Loucy (cell line): ENCODE measurements around the gene CREB3L2.

Experiments used
- H2AFZ ChIP-seq: fragments of 200-600 bp; sonication (generic); 2 replicates; pipeline ENCODE4 v1.6.0; 2016; ENCODE audit warnings: antibody characterized with exemption, mild to moderate bottlenecking, low read length, moderate library complexity
- H3F3A ChIP-seq: fragments of 200-600 bp; 2 replicates; pipeline ENCODE4 v1.6.0; 2016; ENCODE audit warnings: antibody characterized with exemption, low read depth, mild to moderate bottlenecking
- H3K27me3 ChIP-seq: fragments of 200-600 bp; sonication (generic); 2 replicates; pipeline ENCODE4 v1.6.1; 2014; ENCODE audit warnings: low read length, mild to moderate bottlenecking; ENCODE audit not compliant: insufficient read depth, poor library complexity, severe bottlenecking
- H3K36me3 ChIP-seq: fragments of 200-600 bp; sonication (generic); 2 replicates; pipeline ENCODE4 v1.6.1; 2016; ENCODE audit warnings: low read length; ENCODE audit not compliant: insufficient read depth
- H3K4me1 ChIP-seq: fragments of 200-600 bp; sonication (generic); 2 replicates; pipeline ENCODE4 v1.5.1; 2014; ENCODE audit warnings: low read length, mild to moderate bottlenecking; ENCODE audit not compliant: insufficient read depth, poor library complexity, severe bottlenecking
- H3K4me2 ChIP-seq: fragments of 200-600 bp; sonication (generic); 2 replicates; pipeline ENCODE4 v1.6.0; 2014; ENCODE audit warnings: antibody characterized with exemption, low read length, low read depth, mild to moderate bottlenecking; ENCODE audit not compliant: poor library complexity, severe bottlenecking
- H3K4me3 ChIP-seq: fragments of 200-600 bp; sonication (generic); 2 replicates; pipeline ENCODE4 v1.5.1; 2014; ENCODE audit warnings: low read length, mild to moderate bottlenecking, mixed read lengths; ENCODE audit not compliant: poor library complexity, severe bottlenecking
- H3K79me2 ChIP-seq: fragments of 200-600 bp; sonication (generic); 2 replicates; pipeline ENCODE4 v1.6.1; 2014; ENCODE audit warnings: low read length; ENCODE audit not compliant: insufficient read depth
- H3K9ac ChIP-seq: fragments of 200-600 bp; sonication (generic); 2 replicates; pipeline ENCODE4 v1.6.0; 2014; ENCODE audit warnings: mild to moderate bottlenecking, low read depth, low read length, moderate library complexity; ENCODE audit not compliant: poor library complexity, severe bottlenecking
- H3K9me2 ChIP-seq: fragments of 200-600 bp; sonication (generic); replicated peaks from 2 replicates; pipeline ENCODE4 v1.6.1; 2016; ENCODE audit warnings: low read depth, low read length, mixed read lengths
- H3K9me3 ChIP-seq: fragments of 200-600 bp; sonication (generic); 2 replicates; pipeline ENCODE4 v1.6.1; 2014; ENCODE audit warnings: mild to moderate bottlenecking, antibody characterized with exemption, low read length, low read depth; ENCODE audit not compliant: insufficient read depth
- H4K20me1 ChIP-seq: fragments of 200-600 bp; sonication (generic); 2 replicates; pipeline ENCODE4 v1.6.0; 2014; ENCODE audit warnings: antibody characterized with exemption, low read length, mild to moderate bottlenecking; ENCODE audit not compliant: insufficient read depth, poor library complexity, severe bottlenecking
- EZH2phosphoT487 ChIP-seq: fragments of 200-600 bp; IDR thresholded peaks from 2 replicates; pipeline ENCODE4 v1.6.1; 2018; ENCODE audit warnings: antibody characterized with exemption, mild to moderate bottlenecking, moderate library complexity, borderline replicate concordance
- TF ChIP-seq, protein P1 (sequence below): fragments of 200-600 bp; sonication (generic); conservative IDR thresholded peaks from 2 replicates; pipeline ENCODE4 v1.5.1; 2014; ENCODE audit warnings: mild to moderate bottlenecking, antibody characterized with exemption, low read length

Gene CREB3L2

DNA sequence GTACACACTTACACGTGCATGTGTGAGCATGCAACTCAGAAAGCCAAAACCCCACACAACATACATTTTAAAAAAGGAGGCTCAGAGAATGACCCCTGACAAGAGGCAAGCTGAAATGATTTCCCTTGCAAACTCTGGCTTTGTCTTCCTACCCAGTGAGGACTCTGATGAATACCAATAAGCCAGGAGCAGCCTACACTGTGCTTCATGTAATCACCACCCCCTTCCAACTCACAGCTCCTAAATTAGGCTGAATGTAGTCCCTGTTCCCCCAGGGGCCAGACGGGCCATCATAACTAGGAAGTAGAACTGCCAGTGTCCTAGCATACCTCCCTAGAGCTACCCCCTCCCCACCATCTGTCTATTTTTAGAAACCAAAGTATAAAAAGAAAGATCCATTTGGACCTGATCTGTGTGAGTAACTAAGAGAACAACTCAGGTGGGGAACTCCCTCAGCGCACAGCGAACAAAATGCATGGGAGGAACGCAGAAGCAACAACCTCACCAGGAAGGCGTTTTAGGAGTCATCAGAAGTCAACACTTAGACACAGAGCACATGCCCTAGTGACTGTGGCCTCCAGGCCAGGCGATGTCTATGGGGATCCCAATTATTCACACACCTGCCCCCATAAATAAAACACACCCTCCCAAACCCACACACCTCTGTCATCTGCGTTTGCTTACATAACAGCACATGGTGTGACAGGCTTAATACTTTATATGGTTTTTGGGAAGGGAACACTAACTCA is 157.0 kb downstream of the CREB3L2 start:
- H2AFZ ChIP-seq, result no peak overlapping the region
- no peaks in the 10 kb centered on the region for H3F3A ChIP-seq
- no peaks in the 10 kb centered on the region for H3K27me3 ChIP-seq
- no peaks in the 10 kb centered on the region for H3K9me3 ChIP-seq
- no peaks in the 10 kb centered on the region for H3K9me2 ChIP-seq
- no peak overlapping the region for H3K4me2 ChIP-seq
- no peak overlapping the region for H3K9ac ChIP-seq
- H3K36me3 ChIP-seq, result no peaks in the 10 kb centered on the region
- no peaks in the 10 kb centered on the region for H4K20me1 ChIP-seq
- no peak for TF ChIP-seq EZH2phosphoT487
- TF ChIP-seq, protein P1, sequence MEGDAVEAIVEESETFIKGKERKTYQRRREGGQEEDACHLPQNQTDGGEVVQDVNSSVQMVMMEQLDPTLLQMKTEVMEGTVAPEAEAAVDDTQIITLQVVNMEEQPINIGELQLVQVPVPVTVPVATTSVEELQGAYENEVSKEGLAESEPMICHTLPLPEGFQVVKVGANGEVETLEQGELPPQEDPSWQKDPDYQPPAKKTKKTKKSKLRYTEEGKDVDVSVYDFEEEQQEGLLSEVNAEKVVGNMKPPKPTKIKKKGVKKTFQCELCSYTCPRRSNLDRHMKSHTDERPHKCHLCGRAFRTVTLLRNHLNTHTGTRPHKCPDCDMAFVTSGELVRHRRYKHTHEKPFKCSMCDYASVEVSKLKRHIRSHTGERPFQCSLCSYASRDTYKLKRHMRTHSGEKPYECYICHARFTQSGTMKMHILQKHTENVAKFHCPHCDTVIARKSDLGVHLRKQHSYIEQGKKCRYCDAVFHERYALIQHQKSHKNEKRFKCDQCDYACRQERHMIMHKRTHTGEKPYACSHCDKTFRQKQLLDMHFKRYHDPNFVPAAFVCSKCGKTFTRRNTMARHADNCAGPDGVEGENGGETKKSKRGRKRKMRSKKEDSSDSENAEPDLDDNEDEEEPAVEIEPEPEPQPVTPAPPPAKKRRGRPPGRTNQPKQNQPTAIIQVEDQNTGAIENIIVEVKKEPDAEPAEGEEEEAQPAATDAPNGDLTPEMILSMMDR, result no peak
- no peaks in the 10 kb centered on the region for H3K79me2 ChIP-seq
- H3K4me1 ChIP-seq, result no peaks in the 10 kb centered on the region
- no peak overlapping the region for H3K4me3 ChIP-seq

DNA sequence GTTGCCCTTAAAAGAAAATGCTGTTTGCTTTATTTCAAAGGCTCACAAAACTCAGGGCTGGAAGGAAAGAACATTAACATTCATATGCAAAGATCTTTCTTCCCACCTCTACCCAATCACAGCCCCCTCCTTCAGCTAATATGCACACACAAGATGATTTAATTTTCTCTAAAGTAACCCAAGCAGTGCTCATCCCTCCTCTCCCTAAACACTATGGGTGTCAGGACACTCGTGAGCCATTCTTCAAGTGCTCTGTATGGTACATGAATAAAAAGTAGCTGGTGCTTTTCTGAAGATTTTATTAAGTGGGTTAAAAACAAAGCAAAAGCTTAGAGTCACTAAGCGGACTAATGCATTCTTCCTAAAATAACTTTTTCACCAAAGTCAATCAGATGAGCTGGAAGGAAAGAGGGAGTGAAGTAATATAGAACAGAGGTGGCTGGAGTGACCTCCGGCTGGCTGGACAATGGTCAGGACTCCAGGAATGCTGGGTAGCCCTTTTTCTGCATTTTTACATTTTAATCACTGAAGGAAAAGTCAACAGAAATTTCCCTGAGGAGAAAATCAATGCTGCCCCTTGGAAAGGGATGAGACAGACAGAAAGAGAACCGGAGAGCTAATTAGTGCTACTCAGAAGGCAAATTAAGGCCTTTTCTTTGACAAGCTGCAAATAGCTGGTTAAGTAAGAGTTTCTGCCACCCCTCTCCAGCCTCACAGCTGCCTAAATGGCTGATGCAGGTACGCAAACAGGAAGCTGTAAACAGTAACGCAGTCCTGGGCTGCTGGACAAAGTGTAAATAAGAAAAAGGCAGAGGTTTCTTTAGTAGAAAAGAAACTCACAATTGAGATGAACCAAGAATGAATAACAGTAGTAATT is 161.7 kb downstream of the CREB3L2 start:
- Histone ChIP-seq H2AFZ (no peak overlapping the region), H3K4me3 (no peak overlapping the region), H3K4me2 (no peak overlapping the region), H4K20me1 (no peaks in the 10 kb centered on the region), H3K4me1 (no peaks in the 10 kb centered on the region), H3K27me3 (no peaks in the 10 kb centered on the region), H3K9me3 (no peaks in the 10 kb centered on the region), H3K9me2 (no peaks in the 10 kb centered on the region), H3K9ac (no peak overlapping the region), H3F3A (no peaks in the 10 kb centered on the region), H3K79me2 (no peaks in the 10 kb centered on the region), H3K36me3 (no peaks in the 10 kb centered on the region)
- TF ChIP-seq, protein P1, result no peak
- TF ChIP-seq EZH2phosphoT487, result no peak

DNA sequence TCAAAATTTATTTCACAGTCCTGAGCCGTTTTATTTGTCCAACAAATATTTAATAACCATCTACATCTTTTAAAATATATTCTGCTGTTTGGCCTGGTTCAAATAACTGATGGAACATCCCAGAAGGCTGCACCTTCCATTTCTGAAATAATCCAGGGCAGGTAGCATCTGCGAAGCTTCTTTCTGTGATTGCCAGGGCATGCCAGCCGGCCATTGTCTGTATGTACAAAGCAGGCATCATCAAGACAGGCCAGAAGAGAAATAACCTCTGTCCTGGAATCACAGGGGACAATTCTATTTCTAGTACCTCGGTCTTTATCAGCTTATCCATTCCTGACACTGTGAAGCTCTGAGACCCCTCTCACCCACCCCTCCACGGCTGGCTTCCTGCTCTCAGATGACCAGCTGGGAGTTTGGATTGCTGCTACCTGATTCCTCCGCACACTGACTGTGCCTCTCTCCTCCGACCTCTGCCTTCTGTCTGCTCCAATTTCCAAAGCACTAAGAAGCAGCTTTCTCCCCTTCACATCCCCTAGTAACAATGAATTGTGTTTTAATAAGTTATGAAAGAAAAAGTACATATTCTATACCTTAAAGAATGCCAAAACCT is 163.1 kb downstream of the CREB3L2 start:
- H3F3A ChIP-seq, result no peaks in the 10 kb centered on the region
- no peak overlapping the region for H3K4me2 ChIP-seq
- H3K9me2 ChIP-seq, result no peaks in the 10 kb centered on the region
- no peaks in the 10 kb centered on the region for H3K36me3 ChIP-seq
- no peak overlapping the region for H3K9ac ChIP-seq
- no peaks in the 10 kb centered on the region for H3K27me3 ChIP-seq
- no peaks in the 10 kb centered on the region for H4K20me1 ChIP-seq
- no peak overlapping the region for H3K4me3 ChIP-seq
- no peak overlapping the region for H2AFZ ChIP-seq
- no peaks in the 10 kb centered on the region for H3K9me3 ChIP-seq
- H3K79me2 ChIP-seq, result no peaks in the 10 kb centered on the region
- no peaks in the 10 kb centered on the region for H3K4me1 ChIP-seq
- TF ChIP-seq, protein P1, result no peak
- no peak for TF ChIP-seq EZH2phosphoT487
